Left ventricle myocardium inferior (tissue), 1 donor: ENCODE measurements around the gene SLC39A11. TPM values are rescaled to one million over a fixed set of nuclear protein-coding genes. Genes with fewer than 3 reads are reported as not detected.

Source experiments
- DNase-seq: peaks from one replicate; pipeline ENCODE4 v3.0.0-alpha.2; 2020
- H3K27ac ChIP-seq: fragments of 200-600 bp; replicated peaks from 2 replicates; pipeline ENCODE4 v1.8.0; 2021
- H3K27me3 ChIP-seq: fragments of 200-600 bp; 2 replicates; pipeline ENCODE4 v1.8.0; 2021; ENCODE audit warnings: low read depth
- H3K36me3 ChIP-seq: fragments of 200-600 bp; 2 replicates; pipeline ENCODE4 v1.8.0; 2021
- H3K4me1 ChIP-seq: fragments of 200-600 bp; 2 replicates; pipeline ENCODE4 v1.8.0; 2021
- H3K4me3 ChIP-seq: fragments of 200-600 bp; 2 replicates; pipeline ENCODE4 v1.8.0; 2021; ENCODE audit warnings: mild to moderate bottlenecking, moderate library complexity
- H3K9me3 ChIP-seq: fragments of 200-600 bp; replicated peaks from 2 replicates; pipeline ENCODE4 v1.8.0; 2021
- CTCF ChIP-seq: fragments of 200-600 bp; IDR thresholded peaks from 2 replicates; pipeline ENCODE4 v1.8.0; 2021; ENCODE audit warnings: antibody characterized with exemption, mild to moderate bottlenecking, borderline replicate concordance
- intact Hi-C: fragments of 100-400 bp; cut with micrococcal nuclease; formaldehyde crosslinking; loops from one replicate; pipeline ENCODE4 v1.11.0; 2022
- total RNA-seq: library from RNA; stranded (reverse); fragmentation: NEBNext Ultra II Directional; extraction: Animal tissue kit (Norgen Biotek cat#: 25700); gene quantifications from one replicate; pipeline ENCODE4 v1.2.1, GENCODE V29; 2021
- donor health status: DM: no; HTN: yes; CAD: no; lungs with severe emphysema.

SLC39A11 gene
- total RNA-seq, 1 donor from 2014 or later = 6.4 TPM

GRCh38 chr17:72759301-72759700 lies 333.2 kb downstream of the SLC39A11 start:
- peaks cover 15% of the 10 kb centered on the region for H3K9me3 ChIP-seq
- intact Hi-C loops = no loop called here
- no peaks in the 10 kb centered on the region for H3K36me3 ChIP-seq
- H3K27ac ChIP-seq = no peak overlapping the region
- no peaks in the 10 kb centered on the region for H3K4me1 ChIP-seq
- no peak for TF ChIP-seq CTCF
- no peak for DNase-seq
- no peak overlapping the region for H3K4me3 ChIP-seq
- H3K27me3 ChIP-seq = no peaks in the 10 kb centered on the region

- intact Hi-C loops = no loop called here
- H3K4me1 ChIP-seq = no peaks in the 10 kb centered on the region
These were observed 336.2 kb downstream of the SLC39A11 start for GRCh38 chr17:72756256-72756655.

GRCh38 chr17:72754513-72754912 lies 338.0 kb downstream of the SLC39A11 start:
- TF ChIP-seq CTCF = no peak
- H3K27ac ChIP-seq = no peak overlapping the region

More at GRCh38 chr17:72756256-72756655, 336.2 kb downstream of the SLC39A11 start:
- Histone ChIP-seq H3K4me3 (no peak overlapping the region), H3K9me3 (peaks cover 15% of the 10 kb centered on the region), H3K36me3 (no peaks in the 10 kb centered on the region), H3K27me3 (no peaks in the 10 kb centered on the region), H3K27ac (no peak overlapping the region)
- DNase-seq = no peak
- TF ChIP-seq CTCF = no peak

DNA sequence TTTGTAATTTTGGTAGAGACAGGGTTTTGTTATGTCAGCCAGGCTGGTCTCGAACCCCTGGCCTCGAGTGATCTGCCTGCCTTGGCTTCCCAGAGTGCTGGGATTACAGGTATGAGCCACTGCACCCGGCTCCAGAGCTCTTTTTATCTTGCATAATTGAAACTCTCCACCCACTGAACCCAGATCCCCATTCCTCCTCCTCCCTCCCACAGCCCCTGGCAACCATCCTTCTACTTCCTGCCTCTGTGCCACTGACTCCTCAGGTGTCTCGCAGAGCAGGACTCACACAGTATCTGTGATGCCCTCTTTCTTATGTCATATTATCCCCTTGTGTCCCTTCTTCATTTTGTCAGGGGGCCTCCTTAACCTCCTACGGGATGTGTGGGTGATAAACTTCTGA lies 340.7 kb downstream of the SLC39A11 start:
- no peak for DNase-seq
- no peaks in the 10 kb centered on the region for H3K4me1 ChIP-seq
- H3K36me3 ChIP-seq = no peaks in the 10 kb centered on the region
- H3K4me3 ChIP-seq = no peak overlapping the region
- no peak for TF ChIP-seq CTCF
- intact Hi-C loops = no loop called here
- H3K27ac ChIP-seq = no peak overlapping the region
- H3K9me3 ChIP-seq = peaks cover 8% of the 10 kb centered on the region
- no peaks in the 10 kb centered on the region for H3K27me3 ChIP-seq

More at GRCh38 chr17:72754513-72754912, 338.0 kb downstream of the SLC39A11 start:
- no peaks in the 10 kb centered on the region for H3K27me3 ChIP-seq
- intact Hi-C loops = no loop called here
- H3K9me3 ChIP-seq = peaks cover 15% of the 10 kb centered on the region
- no peak overlapping the region for H3K4me3 ChIP-seq
- H3K4me1 ChIP-seq = no peaks in the 10 kb centered on the region
- no peak for DNase-seq
- H3K36me3 ChIP-seq = no peaks in the 10 kb centered on the region

- H3K27ac ChIP-seq = no peak overlapping the region
- no peaks in the 10 kb centered on the region for H3K4me1 ChIP-seq
- no peak for DNase-seq
- H3K36me3 ChIP-seq = no peaks in the 10 kb centered on the region
- H3K4me3 ChIP-seq = no peak overlapping the region
- H3K27me3 ChIP-seq = no peaks in the 10 kb centered on the region
- intact Hi-C loops = no loop called here
- no peaks in the 10 kb centered on the region for H3K9me3 ChIP-seq
- no peak for TF ChIP-seq CTCF
These were observed 343.3 kb downstream of the SLC39A11 start for GRCh38 chr17:72749119-72749572.
